OCI-LY7 (cell line): ENCODE results near the gene TUBA1C. TPM values are rescaled to one million over a fixed set of nuclear protein-coding genes. Genes with fewer than 3 reads are reported as not detected.

ENCODE experiments used
- BruUV-seq: library from RNA; stranded (reverse); fragments of 400-500 nt; replicated peaks from 2 replicates; lab custom pipeline; 2021; lab: Mats Ljungman, UMichigan
- CTCF ChIA-PET: fragments of 300-600 bp; sonication (Branson Sonifier 250); formaldehyde crosslinking; loops from one replicate; lab custom pipeline; 2022; ENCODE audit warnings: antibody characterized with exemption; ENCODE audit not compliant: unreplicated experiment; lab: Charles Lee
- POLR2A ChIA-PET: fragments of 300-600 bp; sonication (Branson Sonifier 250); formaldehyde crosslinking; loops from one replicate; lab custom pipeline; 2022; ENCODE audit warnings: antibody characterized with exemption; lab: Charles Lee
- DNase-seq: peaks from one replicate; pipeline ENCODE4 v3.0.0-alpha.2; 2015; ENCODE audit warnings: low spot score
- H2AFZ ChIP-seq: fragments of 200-600 bp; sonication (generic), shearing (Covaris generic); 2 replicates; pipeline ENCODE4 v1.6.1; 2014; ENCODE audit warnings: mild to moderate bottlenecking, antibody characterized with exemption, low read length, moderate library complexity
- H3K27ac ChIP-seq: fragments of 200-600 bp; sonication (generic); 2 replicates; pipeline ENCODE4 v1.5.1; 2014; ENCODE audit warnings: mixed run types, low read depth, mild to moderate bottlenecking, moderate library complexity, low read length, inconsistent platforms; ENCODE audit not compliant: poor library complexity, severe bottlenecking
- H3K36me3 ChIP-seq: fragments of 200-600 bp; sonication (generic); 2 replicates; pipeline ENCODE4 v1.6.1; 2014; ENCODE audit warnings: mild to moderate bottlenecking, antibody characterized with exemption, low read length, moderate library complexity, mixed read lengths; ENCODE audit not compliant: insufficient read depth
- H3K4me1 ChIP-seq: fragments of 200-600 bp; sonication (generic); 2 replicates; pipeline ENCODE4 v1.5.1; 2014; ENCODE audit warnings: mild to moderate bottlenecking, low read length; ENCODE audit not compliant: insufficient read depth, poor library complexity, severe bottlenecking
- H3K4me2 ChIP-seq: fragments of 200-600 bp; sonication (generic); 2 replicates; pipeline ENCODE4 v1.6.1; 2014; ENCODE audit warnings: mild to moderate bottlenecking, low read length
- H3K4me3 ChIP-seq: fragments of 200-600 bp; sonication (generic); 2 replicates; pipeline ENCODE4 v1.5.1; 2014; ENCODE audit warnings: mild to moderate bottlenecking, low read depth, low read length; ENCODE audit not compliant: poor library complexity, severe bottlenecking
- H3K79me2 ChIP-seq: fragments of 200-600 bp; sonication (generic); 2 replicates; pipeline ENCODE4 v1.6.1; 2016; ENCODE audit warnings: low read depth, mild to moderate bottlenecking, low read length, moderate library complexity, mixed read lengths; ENCODE audit not compliant: insufficient read depth
- H3K9me2 ChIP-seq: fragments of 200-600 bp; sonication (generic); 2 replicates; pipeline ENCODE4 v1.6.1; 2016; ENCODE audit warnings: mild to moderate bottlenecking, low read length, mixed read lengths; ENCODE audit not compliant: insufficient read depth
- H3K9me3 ChIP-seq: fragments of 200-600 bp; sonication (generic); 2 replicates; pipeline ENCODE4 v1.6.1; 2014; ENCODE audit warnings: mild to moderate bottlenecking, mixed run types, low read length, mixed read lengths
- H4K20me1 ChIP-seq: fragments of 200-600 bp; sonication (generic); 2 replicates; pipeline ENCODE4 v1.6.1; 2014; ENCODE audit warnings: mild to moderate bottlenecking, antibody characterized with exemption, low read length, moderate library complexity, mixed read lengths; ENCODE audit not compliant: insufficient read depth
- CTCF ChIP-seq: fragments of 200-600 bp; sonication (generic); conservative IDR thresholded peaks from 2 replicates; pipeline ENCODE4 v1.5.1; 2014; ENCODE audit warnings: mild to moderate bottlenecking, antibody characterized with exemption, low read length, moderate library complexity, mixed read lengths
- EZH2phosphoT487 ChIP-seq: fragments of 200-600 bp; sonication (generic); IDR thresholded peaks from 2 replicates; pipeline ENCODE4 v1.6.1; 2018; ENCODE audit warnings: low read depth, borderline replicate concordance, mild to moderate bottlenecking, mixed run types, antibody characterized with exemption, low read length, moderate library complexity, mixed read lengths
- intact Hi-C: fragments of 100-400 bp; cut with micrococcal nuclease; formaldehyde crosslinking; loops from one replicate; pipeline ENCODE4 v1.10.0; 2022; ENCODE audit not compliant: unreplicated experiment
- total RNA-seq, 2 experiments: library from RNA; depleted of rRNA in 1 of 2; stranded (reverse); fragments of >200 nt in 1 of 2; shearing (Covaris generic) in 1 of 2; gene quantifications; 2 replicates each; pipeline ENCODE4 v1.2.3, GENCODE V29; 2014 to 2022

The TUBA1C gene
- total RNA-seq, 2 experiments from 2014 or later, result 276 to 291 TPM

DNA sequence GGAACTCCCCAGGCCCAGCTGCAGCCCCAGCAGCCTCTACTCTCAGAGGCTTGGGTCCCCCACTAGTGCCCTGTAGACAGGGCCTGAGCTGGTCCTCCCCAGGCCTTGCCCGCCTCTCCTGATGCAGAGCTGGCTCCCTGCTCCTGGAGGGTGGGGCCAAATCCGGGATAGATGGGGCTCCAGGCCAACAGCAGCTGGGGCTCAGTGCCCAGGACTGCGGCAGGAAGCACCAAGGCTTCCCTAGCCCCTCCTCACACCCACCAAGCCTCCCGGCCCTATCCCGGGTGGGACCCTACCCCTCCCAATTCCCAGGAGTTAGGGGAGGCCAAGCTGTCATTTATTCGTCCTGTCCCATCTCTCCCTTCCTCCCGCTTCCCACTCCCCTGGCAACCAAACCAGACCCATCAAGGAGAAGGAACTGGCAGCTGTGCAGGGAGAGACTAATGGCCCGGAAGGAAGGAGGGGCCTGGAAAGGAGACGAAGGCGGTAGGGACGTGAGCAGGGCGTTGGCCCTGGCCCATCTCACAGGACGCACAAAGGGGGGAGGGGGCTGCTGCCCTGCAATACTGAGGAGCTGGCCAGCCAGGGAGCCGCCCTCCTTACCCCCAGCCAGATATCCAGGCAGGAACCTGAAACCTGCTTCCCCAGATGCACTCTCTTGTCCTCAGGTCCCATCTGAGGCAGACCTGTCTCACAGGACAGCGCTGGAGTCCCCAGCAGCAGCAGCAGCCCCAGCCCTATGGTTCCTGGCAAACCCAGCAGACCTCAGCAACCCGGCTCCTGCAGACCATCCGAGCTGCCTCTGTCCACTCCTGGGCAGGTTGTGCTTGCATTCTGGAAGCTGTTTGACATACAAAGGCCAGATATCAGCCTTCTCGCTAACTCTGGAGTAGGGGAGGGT lies 28.4 kb downstream of the TUBA1C start:
- CTCF ChIA-PET, result interaction anchor here (1.0 kb wide), 1 partner anchor 218 kb away, joined by 3 read pairs; no protein-coding TSS in a partner anchor
- Histone ChIP-seq H3K4me1 (peaks cover 8% of the 10 kb centered on the region), H3K27ac (no peak overlapping the region), H3K9me2 (no peaks in the 10 kb centered on the region), H3K79me2 (no peaks in the 10 kb centered on the region), H3K4me3 (no peak overlapping the region), H3K9me3 (no peaks in the 10 kb centered on the region), H3K36me3 (no peaks in the 10 kb centered on the region), H4K20me1 (no peaks in the 10 kb centered on the region), H2AFZ (no peak overlapping the region), H3K4me2 (no peak overlapping the region)
- no peak for TF ChIP-seq CTCF
- TF ChIP-seq EZH2phosphoT487, result no peak
- no TSS peak for BruUV-seq
- POLR2A ChIA-PET, result interaction anchor here (0.6 to 0.9 kb wide), 3 partner anchors 8 to 22 kb away, joined by 3 read pairs; no protein-coding TSS in a partner anchor
- DNase-seq, result no peak
- intact Hi-C loops, result no loop called here

GRCh38 chr12:49294086-49294803 lies 29.4 kb downstream of the TUBA1C start:
- H3K79me2 ChIP-seq, result no peaks in the 10 kb centered on the region
- no TSS peak for BruUV-seq
- no peak overlapping the region for H3K4me3 ChIP-seq
- H3K4me1 ChIP-seq, result peaks cover 8% of the 10 kb centered on the region
- intact Hi-C loops, result no loop called here
- no peak overlapping the region for H3K4me2 ChIP-seq
- no peak overlapping the region for H3K27ac ChIP-seq
- no peak overlapping the region for H2AFZ ChIP-seq
- H3K9me3 ChIP-seq, result no peaks in the 10 kb centered on the region
- no peaks in the 10 kb centered on the region for H3K36me3 ChIP-seq
- H3K9me2 ChIP-seq, result no peaks in the 10 kb centered on the region
- ChIA-PET POLR2A (interaction anchor here (0.6 to 1.4 kb wide), 3 partner anchors 9 to 30 kb away, joined by 3 read pairs; no protein-coding TSS in a partner anchor), CTCF (interaction anchor here (0.6 to 1.0 kb wide), 3 partner anchors 29 to 267 kb away, joined by 3 read pairs; partner anchors contain the start of gene TROAP)
- no peaks in the 10 kb centered on the region for H4K20me1 ChIP-seq
- no peak for DNase-seq
- TF ChIP-seq CTCF (no peak), EZH2phosphoT487 (no peak)
